HepG2 (cell line): ENCODE data around the gene GPR37L1. TPM values are rescaled to one million over a fixed set of nuclear protein-coding genes. Genes with fewer than 3 reads are reported as not detected.
A peak's percentile ranks its signal among the peaks of the same experiment; 100 is the strongest.

ENCODE experiments used
- BRCA1 ChIP-seq: sonication (generic); formaldehyde crosslinking; IDR thresholded peaks from 2 replicates; pipeline ENCODE4 v1.4.0; 2020; ENCODE audit warnings: missing genetic modification reagents
- CAMTA2 ChIP-seq: sonication (generic); formaldehyde crosslinking; IDR thresholded peaks from 2 replicates; pipeline ENCODE4 v1.4.0; 2020; ENCODE audit warnings: mild to moderate bottlenecking, missing genetic modification reagents, borderline replicate concordance
- CHD4 ChIP-seq: fragments of 200-600 bp; sonication (generic); IDR thresholded peaks from 2 replicates; pipeline ENCODE4 v1.7.0; 2017; ENCODE audit warnings: mild to moderate bottlenecking, low read length, borderline replicate concordance
- DZIP1 ChIP-seq: sonication (generic); formaldehyde crosslinking; IDR thresholded peaks from 2 replicates; pipeline ENCODE4 v1.5.0; 2020; ENCODE audit warnings: mild to moderate bottlenecking, missing genetic modification reagents
- EED ChIP-seq: sonication (generic); formaldehyde crosslinking; IDR thresholded peaks from 2 replicates; pipeline ENCODE4 v1.5.0; 2020; ENCODE audit warnings: mild to moderate bottlenecking, missing genetic modification reagents
- JUND ChIP-seq: sonication (generic); formaldehyde crosslinking; IDR thresholded peaks from 2 replicates; pipeline ENCODE4 v1.8.0; 2022; ENCODE audit warnings: mild to moderate bottlenecking, missing genetic modification reagents
- KDM4B ChIP-seq: sonication (generic); formaldehyde crosslinking; IDR thresholded peaks from 2 replicates; pipeline ENCODE4 v1.4.0; 2020; ENCODE audit warnings: missing genetic modification reagents
- KMT2B ChIP-seq: IDR thresholded peaks from 2 replicates; pipeline ENCODE4 v1.6.1; 2016; ENCODE audit warnings: missing genetic modification reagents, missing compliant biosample characterization
- NFE2L2 ChIP-seq: fragments of 150-350 bp; IDR thresholded peaks from 2 replicates; pipeline ENCODE4 v1.6.1; 2014; ENCODE audit warnings: low read length
- NR2F6 ChIP-seq, 2 experiments: IDR thresholded peaks; 2 replicates each; pipeline ENCODE4 v1.6.1; 2016; ENCODE audit warnings: antibody characterized with exemption in 1 of 2, mild to moderate bottlenecking in 1 of 2
- PHB2 ChIP-seq: fragments of 450-650 bp; IDR thresholded peaks from 2 replicates; pipeline ENCODE4 v1.6.1; 2018; ENCODE audit not compliant: partially characterized antibody
- TBL1XR1 ChIP-seq: fragments of 150-350 bp; IDR thresholded peaks from 2 replicates; pipeline ENCODE4 v1.6.1; 2014; ENCODE audit warnings: borderline replicate concordance, low read length; ENCODE audit not compliant: partially characterized antibody
- ZBTB20 ChIP-seq: sonication (generic); formaldehyde crosslinking; IDR thresholded peaks from 2 replicates; pipeline ENCODE4 v1.8.1; 2023; ENCODE audit warnings: missing genetic modification reagents, low read depth, mild to moderate bottlenecking, borderline replicate concordance
- ZBTB21 ChIP-seq: sonication (generic); formaldehyde crosslinking; IDR thresholded peaks from 2 replicates; pipeline ENCODE4 v1.4.0; 2020; ENCODE audit warnings: missing genetic modification reagents
- ZFP41 ChIP-seq: sonication (generic); formaldehyde crosslinking; IDR thresholded peaks from 2 replicates; pipeline ENCODE4 v1.4.0; 2020; ENCODE audit warnings: mild to moderate bottlenecking, missing genetic modification reagents, borderline replicate concordance
- ZKSCAN5 ChIP-seq: sonication (generic); formaldehyde crosslinking; IDR thresholded peaks from 2 replicates; pipeline ENCODE4 v1.5.1; 2020; ENCODE audit warnings: mild to moderate bottlenecking, missing genetic modification reagents
- ZNF18 ChIP-seq: sonication (generic); formaldehyde crosslinking; IDR thresholded peaks from 2 replicates; pipeline ENCODE4 v1.8.0; 2022; ENCODE audit warnings: mild to moderate bottlenecking, missing genetic modification reagents; ENCODE audit not compliant: insufficient replicate concordance
- ZNF547 ChIP-seq: sonication (generic); formaldehyde crosslinking; IDR thresholded peaks from 2 replicates; pipeline ENCODE4 v1.5.1; 2020; ENCODE audit warnings: mild to moderate bottlenecking, missing genetic modification reagents
- polyA plus RNA-seq, 8 experiments: library from polyadenylated mRNA; depleted of rRNA in 3 of 8; stranded (reverse) in 7 of 8; unstranded in 1 of 8; fragments of >200 nt; fragmentation: Illumina TruSeq in 4 of 8; extraction: Trizol in 4 of 8; gene quantifications; 2 replicates each; pipeline versions ENCODE4 v1.2.1 to v1.2.3, GENCODE V29; 2011 to 2016; ENCODE audit warnings: low read depth in 4 of 8, missing spikeins in 1 of 8, mixed read lengths in 1 of 8; ENCODE audit not compliant: insufficient read depth in 1 of 8
- total RNA-seq, 5 experiments: library from RNA; depleted of rRNA; stranded (reverse); fragments of >200 nt; fragmentation: Illumina TruSeq; extraction: Trizol; gene quantifications; 2 replicates each; pipeline ENCODE4 v1.2.3, GENCODE V29; 2016; ENCODE audit warnings: low read depth in 1 of 5
- TF ChIP-seq, protein P1 (sequence below): sonication (generic); formaldehyde crosslinking; IDR thresholded peaks from 2 replicates; pipeline ENCODE4 v1.5.0; 2020; ENCODE audit warnings: mild to moderate bottlenecking, missing genetic modification reagents
- TF ChIP-seq, protein P2 (sequence below): sonication (generic); formaldehyde crosslinking; IDR thresholded peaks from 2 replicates; pipeline ENCODE4 v1.4.0; 2020; ENCODE audit warnings: missing genetic modification reagents
- TF ChIP-seq, protein P3 (sequence below): sonication (generic); formaldehyde crosslinking; IDR thresholded peaks from 2 replicates; pipeline ENCODE4 v1.5.0; 2020; ENCODE audit warnings: mild to moderate bottlenecking, missing genetic modification reagents

GPR37L1 gene
- total and polyA plus RNA-seq, 2 of the 13 experiments (the other 11 are each of a cell fraction or from before 2014, with no cell fraction given) = 0.13 TPM; not detected in 1

DNA sequence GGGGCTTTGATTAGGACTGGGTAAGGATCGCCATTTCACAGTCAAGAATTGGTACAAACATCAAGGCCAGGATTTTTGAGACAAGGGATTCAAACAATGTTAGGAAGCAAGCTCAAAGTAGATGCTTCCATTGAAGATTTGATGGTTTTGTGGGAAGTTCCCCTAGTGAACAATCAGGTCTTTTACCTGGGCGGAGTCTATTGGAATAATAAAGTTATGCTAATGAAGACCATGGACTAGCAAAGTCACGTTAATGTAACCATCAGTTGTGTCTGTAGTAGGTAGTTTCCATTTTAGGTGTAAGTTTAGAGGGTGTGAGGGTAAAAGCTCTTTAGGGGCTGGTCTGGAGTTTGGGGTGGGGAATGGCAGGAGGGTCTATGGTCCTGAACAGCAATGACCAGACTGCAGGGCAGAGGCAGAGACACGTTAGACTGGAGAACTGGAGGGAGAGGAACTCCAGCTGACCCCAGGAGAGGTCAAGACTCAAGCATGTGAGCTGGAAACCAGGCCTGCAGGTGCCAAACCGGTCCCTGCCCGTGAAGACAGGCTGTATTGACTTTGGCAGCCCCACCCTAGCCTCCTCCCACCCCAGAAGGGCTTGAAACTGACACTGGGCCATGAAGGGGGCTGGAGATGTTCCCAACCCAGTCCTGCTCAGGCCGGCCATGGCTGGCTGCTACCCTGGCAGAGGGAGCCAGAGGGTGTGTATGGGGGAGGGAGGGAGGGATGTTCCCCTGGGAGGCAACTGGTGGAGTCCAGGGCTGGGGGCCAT is 36.0 kb upstream of the GPR37L1 start (continued):
- TF ChIP-seq NFE2L2 (no peak), ZBTB20 (CRISPR knock-in tag) (no peak), CHD4 (no peak), NR2F6 (IDR thresholded peaks at IDR 0.05) (0 out of 2 replicates have a peak, but pooled peaks have one; percentile 32), NR2F6 (CRISPR knock-in tag; IDR thresholded peaks at IDR 0.05) (no peak), ZKSCAN5 (CRISPR knock-in tag) (no peak), ZBTB21 (CRISPR knock-in tag) (no peak), PHB2 (no peak), KDM4B (no peak), JUND (no peak), TBL1XR1 (no peak), ZNF547 (no peak), CAMTA2 (no peak), BRCA1 (CRISPR knock-in tag) (0 out of 2 replicates have a peak, but pooled peaks have one; percentile 69), ZFP41 (CRISPR knock-in tag) (no peak), KMT2B (CRISPR knock-in tag) (no peak), EED (CRISPR knock-in tag) (no peak), ZNF18 (peak; percentile 26), DZIP1 (CRISPR knock-in tag) (0 out of 2 replicates have a peak, but pooled peaks have one; percentile 6)
- TF ChIP-seq, protein P1, sequence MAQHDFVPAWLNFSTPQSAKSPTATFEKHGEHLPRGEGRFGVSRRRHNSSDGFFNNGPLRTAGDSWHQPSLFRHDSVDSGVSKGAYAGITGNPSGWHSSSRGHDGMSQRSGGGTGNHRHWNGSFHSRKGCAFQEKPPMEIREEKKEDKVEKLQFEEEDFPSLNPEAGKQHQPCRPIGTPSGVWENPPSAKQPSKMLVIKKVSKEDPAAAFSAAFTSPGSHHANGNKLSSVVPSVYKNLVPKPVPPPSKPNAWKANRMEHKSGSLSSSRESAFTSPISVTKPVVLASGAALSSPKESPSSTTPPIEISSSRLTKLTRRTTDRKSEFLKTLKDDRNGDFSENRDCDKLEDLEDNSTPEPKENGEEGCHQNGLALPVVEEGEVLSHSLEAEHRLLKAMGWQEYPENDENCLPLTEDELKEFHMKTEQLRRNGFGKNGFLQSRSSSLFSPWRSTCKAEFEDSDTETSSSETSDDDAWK (CRISPR knock-in tag) = no peak
- TF ChIP-seq, protein P2, sequence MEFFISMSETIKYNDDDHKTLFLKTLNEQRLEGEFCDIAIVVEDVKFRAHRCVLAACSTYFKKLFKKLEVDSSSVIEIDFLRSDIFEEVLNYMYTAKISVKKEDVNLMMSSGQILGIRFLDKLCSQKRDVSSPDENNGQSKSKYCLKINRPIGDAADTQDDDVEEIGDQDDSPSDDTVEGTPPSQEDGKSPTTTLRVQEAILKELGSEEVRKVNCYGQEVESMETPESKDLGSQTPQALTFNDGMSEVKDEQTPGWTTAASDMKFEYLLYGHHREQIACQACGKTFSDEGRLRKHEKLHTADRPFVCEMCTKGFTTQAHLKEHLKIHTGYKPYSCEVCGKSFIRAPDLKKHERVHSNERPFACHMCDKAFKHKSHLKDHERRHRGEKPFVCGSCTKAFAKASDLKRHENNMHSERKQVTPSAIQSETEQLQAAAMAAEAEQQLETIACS = no peak
- TF ChIP-seq, protein P3, sequence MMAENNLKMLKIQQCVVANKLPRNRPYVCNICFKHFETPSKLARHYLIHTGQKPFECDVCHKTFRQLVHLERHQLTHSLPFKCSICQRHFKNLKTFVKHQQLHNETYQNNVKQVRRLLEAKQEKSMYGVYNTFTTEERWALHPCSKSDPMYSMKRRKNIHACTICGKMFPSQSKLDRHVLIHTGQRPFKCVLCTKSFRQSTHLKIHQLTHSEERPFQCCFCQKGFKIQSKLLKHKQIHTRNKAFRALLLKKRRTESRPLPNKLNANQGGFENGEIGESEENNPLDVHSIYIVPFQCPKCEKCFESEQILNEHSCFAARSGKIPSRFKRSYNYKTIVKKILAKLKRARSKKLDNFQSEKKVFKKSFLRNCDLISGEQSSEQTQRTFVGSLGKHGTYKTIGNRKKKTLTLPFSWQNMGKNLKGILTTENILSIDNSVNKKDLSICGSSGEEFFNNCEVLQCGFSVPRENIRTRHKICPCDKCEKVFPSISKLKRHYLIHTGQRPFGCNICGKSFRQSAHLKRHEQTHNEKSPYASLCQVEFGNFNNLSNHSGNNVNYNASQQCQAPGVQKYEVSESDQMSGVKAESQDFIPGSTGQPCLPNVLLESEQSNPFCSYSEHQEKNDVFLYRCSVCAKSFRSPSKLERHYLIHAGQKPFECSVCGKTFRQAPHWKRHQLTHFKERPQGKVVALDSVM = no peak
